ENCODE measurements around the gene ZSCAN2.

The ZSCAN2 gene

GRCh38 chr15:84643838-84644237 lies 43.0 kb downstream of the ZSCAN2 start:
- no peaks in the 10 kb centered on the region for H3K79me2 ChIP-seq
- H3K4me1 ChIP-seq: no peaks in the 10 kb centered on the region
- H3K36me3 ChIP-seq (ENCODE audit: control insufficient read depth, insufficient read depth, low read length): no peaks in the 10 kb centered on the region

GRCh38 chr15:84645496-84645895 lies 44.7 kb downstream of the ZSCAN2 start:
- H3K79me2 ChIP-seq: no peaks in the 10 kb centered on the region
- no peak for TF ChIP-seq CTCF (IDR thresholded peaks at IDR 0.05)
- no peaks in the 10 kb centered on the region for H3K9me3 ChIP-seq (ENCODE audit: control insufficient read depth, low read length)

More at GRCh38 chr15:84643838-84644237, 43.0 kb downstream of the ZSCAN2 start:
- H3K4me2 ChIP-seq (ENCODE audit: low read length): no peak overlapping the region
- H3K27ac ChIP-seq: no peak overlapping the region
- TF ChIP-seq CTCF (IDR thresholded peaks at IDR 0.05): no peak
- H2AFZ ChIP-seq: no peak overlapping the region
- no peak overlapping the region for H3K9ac ChIP-seq
- no peak overlapping the region for H3K4me3 ChIP-seq (ENCODE audit: low read depth, low read length)
- no peaks in the 10 kb centered on the region for H3K9me3 ChIP-seq (ENCODE audit: control insufficient read depth, low read length)
- no peaks in the 10 kb centered on the region for H3K27me3 ChIP-seq (ENCODE audit: control insufficient read depth, insufficient read depth, low read length)

GRCh38 chr15:84645997-84646396 lies 45.2 kb downstream of the ZSCAN2 start:
- H3K4me3 ChIP-seq (ENCODE audit: low read depth, low read length): no peak overlapping the region
- H3K27me3 ChIP-seq (ENCODE audit: control insufficient read depth, insufficient read depth, low read length): no peaks in the 10 kb centered on the region
- no peaks in the 10 kb centered on the region for H3K36me3 ChIP-seq (ENCODE audit: control insufficient read depth, insufficient read depth, low read length)
- H2AFZ ChIP-seq: no peak overlapping the region
- no peak overlapping the region for H3K9ac ChIP-seq
- no peaks in the 10 kb centered on the region for H3K79me2 ChIP-seq
- no peak overlapping the region for H3K4me2 ChIP-seq (ENCODE audit: low read length)
- H3K9me3 ChIP-seq (ENCODE audit: control insufficient read depth, low read length): no peaks in the 10 kb centered on the region
- H3K4me1 ChIP-seq: no peaks in the 10 kb centered on the region
- TF ChIP-seq CTCF (IDR thresholded peaks at IDR 0.05): no peak
- H3K27ac ChIP-seq: no peak overlapping the region

More at GRCh38 chr15:84645496-84645895, 44.7 kb downstream of the ZSCAN2 start:
- Histone ChIP-seq H3K36me3 (ENCODE audit: control insufficient read depth, insufficient read depth, low read length) (no peaks in the 10 kb centered on the region), H3K4me1 (no peaks in the 10 kb centered on the region), H3K4me2 (ENCODE audit: low read length) (no peak overlapping the region), H3K4me3 (ENCODE audit: low read depth, low read length) (no peak overlapping the region), H2AFZ (no peak overlapping the region), H3K27me3 (ENCODE audit: control insufficient read depth, insufficient read depth, low read length) (no peaks in the 10 kb centered on the region), H3K27ac (no peak overlapping the region), H3K9ac (no peak overlapping the region)

GRCh38 chr15:84647726-84648125 lies 46.9 kb downstream of the ZSCAN2 start:
- H3K4me3 ChIP-seq (ENCODE audit: low read depth, low read length): no peak overlapping the region
- H3K27me3 ChIP-seq (ENCODE audit: control insufficient read depth, insufficient read depth, low read length): no peaks in the 10 kb centered on the region
- no peaks in the 10 kb centered on the region for H3K9me3 ChIP-seq (ENCODE audit: control insufficient read depth, low read length)
- TF ChIP-seq CTCF (IDR thresholded peaks at IDR 0.05): no peak
- no peak overlapping the region for H2AFZ ChIP-seq
- no peak overlapping the region for H3K4me2 ChIP-seq (ENCODE audit: low read length)
- no peaks in the 10 kb centered on the region for H3K4me1 ChIP-seq
- no peaks in the 10 kb centered on the region for H3K36me3 ChIP-seq (ENCODE audit: control insufficient read depth, insufficient read depth, low read length)
- no peaks in the 10 kb centered on the region for H3K79me2 ChIP-seq
- H3K27ac ChIP-seq: no peak overlapping the region
- no peak overlapping the region for H3K9ac ChIP-seq

- Histone ChIP-seq H3K4me3 (ENCODE audit: low read depth, low read length) (no peak overlapping the region), H3K9ac (no peak overlapping the region), H3K4me2 (ENCODE audit: low read length) (no peak overlapping the region), H3K27ac (no peak overlapping the region), H3K27me3 (ENCODE audit: control insufficient read depth, insufficient read depth, low read length) (no peaks in the 10 kb centered on the region), H3K79me2 (peaks cover under 1% of the 10 kb centered on the region), H2AFZ (no peak overlapping the region), H3K36me3 (ENCODE audit: control insufficient read depth, insufficient read depth, low read length) (no peaks in the 10 kb centered on the region), H3K4me1 (peaks cover 5% of the 10 kb centered on the region), H3K9me3 (ENCODE audit: control insufficient read depth, low read length) (no peaks in the 10 kb centered on the region)
- no peak for TF ChIP-seq CTCF (IDR thresholded peaks at IDR 0.05)
Measured at GRCh38 chr15:84648539-84648938, 47.7 kb downstream of the ZSCAN2 start.

Data from parathyroid adenoma (tissue), 2 donors.